GM18526 (cell line): ENCODE results near the gene ARHGAP31.

Experiments used
- POLR2A ChIP-seq: IDR thresholded peaks from 3 replicates; pipeline ENCODE4 v1.6.1; 2011; ENCODE audit not compliant: insufficient read length; ENCODE audit errors: extremely low read depth

ARHGAP31 gene

GRCh38 chr3:119293871-119294695 is at the start of gene ARHGAP31:
Gene ARHGAP31, plus strand, starts transcription at chr3:119294383. Its CDS starts 522 bp downstream, at chr3:119294905.
- TF ChIP-seq POLR2A: peak; percentile 65

GRCh38 chr3:119245778-119246177 is 48.4 kb upstream of the ARHGAP31 start:
- TF ChIP-seq POLR2A: no peak

- TF ChIP-seq POLR2A: no peak
These were observed 39.0 kb upstream of the ARHGAP31 start for GRCh38 chr3:119255214-119255613.

GRCh38 chr3:119257111-119257510 is 37.1 kb upstream of the ARHGAP31 start:
- no peak for TF ChIP-seq POLR2A

GRCh38 chr3:119257654-119258410 is 36.4 kb upstream of the ARHGAP31 start:
- no peak for TF ChIP-seq POLR2A

GRCh38 chr3:119258915-119259314 is 35.3 kb upstream of the ARHGAP31 start:
- no peak for TF ChIP-seq POLR2A

GRCh38 chr3:119259821-119260220 is 34.4 kb upstream of the ARHGAP31 start:
- TF ChIP-seq POLR2A: no peak

GRCh38 chr3:119261055-119261454 is 33.1 kb upstream of the ARHGAP31 start:
- TF ChIP-seq POLR2A: no peak

- TF ChIP-seq POLR2A: no peak
These were observed 17.5 kb upstream of the ARHGAP31 start for GRCh38 chr3:119276680-119277079.

- no peak for TF ChIP-seq POLR2A
These were observed 15.1 kb upstream of the ARHGAP31 start for GRCh38 chr3:119279101-119279554.

- TF ChIP-seq POLR2A: no peak
These were observed 14.5 kb upstream of the ARHGAP31 start for GRCh38 chr3:119279584-119280243.

GRCh38 chr3:119288669-119289403 is 5.3 kb upstream of the ARHGAP31 start:
- TF ChIP-seq POLR2A: no peak

- no peak for TF ChIP-seq POLR2A
These were observed 4.8 kb upstream of the ARHGAP31 start for GRCh38 chr3:119289404-119289770.

GRCh38 chr3:119290613-119291012 is 3.6 kb upstream of the ARHGAP31 start:
- TF ChIP-seq POLR2A: no peak
